ENCODE data around the gene PRKAG2. TPM values are rescaled to one million over a fixed set of nuclear protein-coding genes. Genes with fewer than 3 reads are reported as not detected.

The PRKAG2 gene
- total RNA-seq, 4 donors from 2014 or later = 25.1 to 57.8 (median 46.7) TPM

DNA sequence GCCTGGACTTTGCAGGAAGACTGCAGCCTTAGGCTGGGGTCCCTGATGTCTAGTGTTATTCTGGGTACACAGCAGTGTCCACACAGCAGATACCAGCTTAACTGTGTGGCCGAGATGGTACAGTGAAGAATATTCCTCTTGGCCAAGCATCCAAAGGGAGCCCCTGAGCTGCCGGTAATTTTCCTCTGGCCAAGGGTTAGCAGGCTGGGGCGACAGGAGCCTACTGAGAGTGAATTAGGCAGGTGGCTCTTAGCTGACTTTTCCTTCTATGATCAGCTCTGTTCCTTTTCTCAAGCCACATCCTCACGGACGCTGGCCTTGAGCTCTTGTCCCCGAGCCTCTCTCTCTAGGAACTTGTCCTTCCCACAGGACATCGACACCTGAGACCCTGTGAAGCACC lies 29.8 kb downstream of the PRKAG2 start:
- 87 to 92% methylated on average over 4 to 7 of the region's 7 CpGs for WGBS, 2 donors (ENCODE audit: low coverage in 1 of 2)
- H3K27ac ChIP-seq = no peak overlapping the region
- in situ Hi-C loops (cut with MboI; ENCODE audit: low pct_ligation_motif_present in 1 of 4, low pct_unique_long_range_greater_than_20kb in 1 of 4, low sequenced_read_pairs in 3 of 4) = no loop called here

GRCh38 chr7:151845412-151846205 lies 31.3 kb downstream of the PRKAG2 start:
- Histone ChIP-seq H3K27ac (no peak overlapping the region), H3K27me3 (no peaks in the 10 kb centered on the region), H3K36me3 (no peaks in the 10 kb centered on the region), H3K4me1 (no peaks in the 10 kb centered on the region), H3K9me3 (no peaks in the 10 kb centered on the region), H3K4me3 (no peak overlapping the region)
- TF ChIP-seq EP300 (IDR thresholded peaks at IDR 0.05; ENCODE audit: low read depth) = no peak
- TF ChIP-seq CTCF (IDR thresholded peaks at IDR 0.05) = no peak
- TF ChIP-seq POLR2AphosphoS5 (IDR thresholded peaks at IDR 0.05) = no peak
- TF ChIP-seq POLR2A (IDR thresholded peaks at IDR 0.05) = no peak
- DNase-seq = no peak
- 94% methylated on average over 28 of the region's 28 CpGs; no CpG with 5 or more reads in 1 of the 2 donors for WGBS, 2 donors (ENCODE audit: low coverage in 1 of 2)
- in situ Hi-C loops (cut with MboI; ENCODE audit: low pct_ligation_motif_present in 1 of 4, low pct_unique_long_range_greater_than_20kb in 1 of 4, low sequenced_read_pairs in 3 of 4) = no loop called here
- intact Hi-C loops (cut with DNase I; ENCODE audit: low total_unique reads) = no loop called here

More for the DNA sequence above, 29.8 kb downstream of the PRKAG2 start:
- intact Hi-C loops (cut with DNase I; ENCODE audit: low total_unique reads) = no loop called here
- Histone ChIP-seq H3K4me3 (no peak overlapping the region), H3K27me3 (no peaks in the 10 kb centered on the region), H3K9me3 (no peaks in the 10 kb centered on the region), H3K36me3 (no peaks in the 10 kb centered on the region), H3K4me1 (no peaks in the 10 kb centered on the region)
- TF ChIP-seq EP300 (IDR thresholded peaks at IDR 0.05; ENCODE audit: low read depth) (no peak), POLR2AphosphoS5 (IDR thresholded peaks at IDR 0.05) (no peak), CTCF (IDR thresholded peaks at IDR 0.05) (no peak), POLR2A (IDR thresholded peaks at IDR 0.05) (no peak)
- no peak for DNase-seq

DNA sequence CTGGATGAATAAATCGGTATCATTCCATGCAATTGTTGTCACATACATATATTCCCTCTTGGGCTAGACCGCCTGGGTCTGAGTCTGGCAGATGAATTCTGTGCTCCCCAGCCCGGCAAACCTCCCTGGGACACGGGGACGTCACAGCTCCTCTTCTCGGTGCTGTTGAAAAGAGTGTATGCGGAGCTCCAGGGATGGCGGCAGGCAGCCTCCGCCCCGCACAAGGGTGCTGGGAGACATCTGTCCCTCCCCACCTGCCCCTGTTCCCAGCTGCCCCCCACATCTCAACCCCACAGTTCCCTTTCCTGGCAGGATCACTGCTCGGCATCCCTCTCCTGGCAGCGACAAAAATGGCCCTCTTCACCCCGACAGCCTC lies 32.1 kb downstream of the PRKAG2 start:
- H3K4me1 ChIP-seq = peaks cover 0 to under 1% (median under 1%) of the 10 kb centered on the region in 4 donors
- H3K4me3 ChIP-seq = no peak overlapping the region
- H3K27me3 ChIP-seq = no peaks in the 10 kb centered on the region
- H3K27ac ChIP-seq = no peak overlapping the region
- no peak for TF ChIP-seq POLR2AphosphoS5 (IDR thresholded peaks at IDR 0.05)
- no peak for TF ChIP-seq CTCF (IDR thresholded peaks at IDR 0.05)
- TF ChIP-seq POLR2A (IDR thresholded peaks at IDR 0.05) = no peak
- TF ChIP-seq EP300 (IDR thresholded peaks at IDR 0.05; ENCODE audit: low read depth) = no peak
- no peaks in the 10 kb centered on the region for H3K9me3 ChIP-seq
- intact Hi-C loops (cut with DNase I; ENCODE audit: low total_unique reads) (no loop called here), in situ Hi-C loops (cut with MboI; ENCODE audit: low pct_ligation_motif_present in 1 of 4, low pct_unique_long_range_greater_than_20kb in 1 of 4, low sequenced_read_pairs in 3 of 4) (no loop called here)
- no peaks in the 10 kb centered on the region for H3K36me3 ChIP-seq
- WGBS, 2 donors (ENCODE audit: low coverage in 1 of 2) = 90 to 94% methylated on average over 2 to 13 of the region's 13 CpGs
- no peak for DNase-seq

- intact Hi-C loops (cut with DNase I; ENCODE audit: low total_unique reads) (no loop called here), in situ Hi-C loops (cut with MboI; ENCODE audit: low pct_ligation_motif_present in 1 of 4, low pct_unique_long_range_greater_than_20kb in 1 of 4, low sequenced_read_pairs in 3 of 4) (no loop called here)
- Histone ChIP-seq H3K4me1 (peaks cover 0 to 6% (median 5%) of the 10 kb centered on the region in 4 donors), H3K27me3 (no peaks in the 10 kb centered on the region), H3K9me3 (no peaks in the 10 kb centered on the region), H3K36me3 (no peaks in the 10 kb centered on the region), H3K4me3 (no peak overlapping the region), H3K27ac (no peak overlapping the region)
- no peak for DNase-seq
- WGBS, 2 donors (ENCODE audit: low coverage in 1 of 2) = 77 to 82% methylated on average over 12 to 20 of the region's 20 CpGs
- TF ChIP-seq POLR2A (IDR thresholded peaks at IDR 0.05) = no peak
- TF ChIP-seq EP300 (IDR thresholded peaks at IDR 0.05; ENCODE audit: low read depth) = no peak
- no peak for TF ChIP-seq CTCF (IDR thresholded peaks at IDR 0.05)
- TF ChIP-seq POLR2AphosphoS5 (IDR thresholded peaks at IDR 0.05) = no peak
These were observed 32.7 kb downstream of the PRKAG2 start for GRCh38 chr7:151844071-151844824.

Data from transverse colon (tissue), 4 donors.